H9 (cell line): ENCODE results near the gene DENND4B. TPM values are rescaled to one million over a fixed set of nuclear protein-coding genes. Genes with fewer than 3 reads are reported as not detected.
"Not testable (repeated sequence)": the region's sequence is repeated elsewhere in the genome, so short reads cannot be mapped to it uniquely, and the experiment has no call there.

Experiments
- DNase-seq: peaks from one replicate; pipeline ENCODE4 v3.0.0-alpha.2; 2017
- H2AFZ ChIP-seq: one replicate; pipeline ENCODE4 v1.6.1; 2013; ENCODE audit warnings: mild to moderate bottlenecking, low read length, control low read depth, moderate library complexity
- H2AK5ac ChIP-seq: 2 replicates; pipeline ENCODE4 v1.6.1; 2013; ENCODE audit warnings: low read length, control low read depth, mixed read lengths; ENCODE audit not compliant: insufficient read length
- H2BK120ac ChIP-seq: one replicate; pipeline ENCODE4 v1.6.1; 2013; ENCODE audit warnings: low read depth, mild to moderate bottlenecking, low read length, control low read depth, inconsistent platforms; ENCODE audit not compliant: poor library complexity, severe bottlenecking
- H2BK12ac ChIP-seq: 2 replicates; pipeline ENCODE4 v1.6.1; 2013; ENCODE audit warnings: low read length, control low read depth, mixed read lengths, low read depth; ENCODE audit not compliant: insufficient read length
- H2BK15ac ChIP-seq: 2 replicates; pipeline ENCODE4 v1.6.1; 2013; ENCODE audit warnings: low read depth, low read length, control low read depth
- H2BK20ac ChIP-seq: one replicate; pipeline ENCODE4 v1.6.1; 2013; ENCODE audit warnings: low read depth, mild to moderate bottlenecking, low read length, control low read depth, inconsistent platforms; ENCODE audit not compliant: poor library complexity, severe bottlenecking
- H2BK5ac ChIP-seq: 2 replicates; pipeline ENCODE4 v1.6.1; 2013; ENCODE audit warnings: low read length, control low read depth, mixed read lengths; ENCODE audit not compliant: insufficient read length
- H3K14ac ChIP-seq: 2 replicates; pipeline ENCODE4 v1.6.1; 2013; ENCODE audit warnings: low read length, control low read depth; ENCODE audit not compliant: insufficient read depth
- H3K18ac ChIP-seq: 2 replicates; pipeline ENCODE4 v1.6.1; 2013; ENCODE audit warnings: low read depth, mild to moderate bottlenecking, mixed read lengths, low read length, control low read depth; ENCODE audit not compliant: insufficient read length
- H3K23ac ChIP-seq: 2 replicates; pipeline ENCODE4 v1.6.1; 2013; ENCODE audit warnings: low read length, control low read depth, mixed read lengths, low read depth; ENCODE audit not compliant: insufficient read length
- H3K23me2 ChIP-seq: 2 replicates; pipeline ENCODE4 v1.6.1; 2013; ENCODE audit warnings: low read depth, mild to moderate bottlenecking, mixed read lengths, low read length, control low read depth; ENCODE audit not compliant: insufficient read length, poor library complexity, severe bottlenecking
- H3K27ac ChIP-seq: 2 replicates; pipeline ENCODE4 v1.5.1; 2013; ENCODE audit warnings: low read length, control low read depth, mixed read lengths, low read depth; ENCODE audit not compliant: insufficient read length
- H3K27me3 ChIP-seq: 2 replicates; pipeline ENCODE4 v1.6.1; 2013; ENCODE audit warnings: low read length, control low read depth, inconsistent platforms; ENCODE audit not compliant: insufficient read depth
- H3K4ac ChIP-seq: 2 replicates; pipeline ENCODE4 v1.6.1; 2013; ENCODE audit warnings: low read depth, mild to moderate bottlenecking, control low read depth, inconsistent platforms, low read length, moderate library complexity
- H3K4me1 ChIP-seq: 2 replicates; pipeline ENCODE4 v1.6.1; 2013; ENCODE audit warnings: low read length, control low read depth, inconsistent platforms; ENCODE audit not compliant: insufficient read depth
- H3K4me2 ChIP-seq: 2 replicates; pipeline ENCODE4 v1.6.1; 2013; ENCODE audit warnings: low read length, control low read depth, mixed read lengths; ENCODE audit not compliant: insufficient read length, insufficient read depth
- H3K56ac ChIP-seq: 2 replicates; pipeline ENCODE4 v1.6.1; 2013; ENCODE audit warnings: low read depth, mild to moderate bottlenecking, mixed read lengths, low read length, control low read depth; ENCODE audit not compliant: insufficient read length
- H3K79me1 ChIP-seq: 2 replicates; pipeline ENCODE4 v1.6.1; 2013; ENCODE audit warnings: low read depth, mild to moderate bottlenecking, moderate library complexity, low read length, control low read depth, inconsistent platforms; ENCODE audit not compliant: insufficient read depth, poor library complexity, severe bottlenecking
- H3K79me2 ChIP-seq: 2 replicates; pipeline ENCODE4 v1.6.1; 2013; ENCODE audit warnings: low read length, control low read depth, inconsistent platforms; ENCODE audit not compliant: insufficient read depth
- H3K9ac ChIP-seq: 2 replicates; pipeline ENCODE4 v1.6.1; 2013; ENCODE audit warnings: low read length, control low read depth, mixed read lengths; ENCODE audit not compliant: insufficient read length; ENCODE audit errors: extremely low read depth
- H3K9me3 ChIP-seq: one replicate; pipeline ENCODE4 v1.6.1; 2013; ENCODE audit warnings: low read depth, low read length, inconsistent platforms; ENCODE audit not compliant: control insufficient read depth
- H3T11ph ChIP-seq: one replicate; pipeline ENCODE4 v1.6.1; 2013; ENCODE audit warnings: mild to moderate bottlenecking, low read length, control low read depth, inconsistent platforms
- H4K20me1 ChIP-seq: one replicate; pipeline ENCODE4 v1.6.1; 2013; ENCODE audit not compliant: control insufficient read depth, insufficient read length, insufficient read depth
- H4K5ac ChIP-seq: 2 replicates; pipeline ENCODE4 v1.6.1; 2013; ENCODE audit warnings: low read depth, mild to moderate bottlenecking, mixed read lengths, low read length, control low read depth; ENCODE audit not compliant: insufficient read length
- H4K8ac ChIP-seq: replicated peaks from 2 replicates; pipeline ENCODE4 v1.6.1; 2013; ENCODE audit warnings: low read length, control low read depth, mixed read lengths, low read depth; ENCODE audit not compliant: insufficient read length
- H4K91ac ChIP-seq: 2 replicates; pipeline ENCODE4 v1.6.1; 2013; ENCODE audit warnings: low read depth, mild to moderate bottlenecking, moderate library complexity, mixed read lengths, low read length, control low read depth; ENCODE audit not compliant: insufficient read length
- H3K27ac Mint-ChIP-seq, 3 experiments: 2 replicates in 2 of 3; 3 replicates in 1 of 3; pipeline ENCODE4 v1.8.0; 2020 to 2021; ENCODE audit warnings: mixed read lengths in 3 of 3, mild to moderate bottlenecking in 1 of 3, moderate library complexity in 1 of 3
- H3K27me3 Mint-ChIP-seq: 2 replicates; pipeline ENCODE4 v1.8.0; 2021; ENCODE audit warnings: low read depth, mild to moderate bottlenecking, moderate library complexity, mixed read lengths
- H3K36me3 Mint-ChIP-seq, 3 experiments: 2 replicates in 2 of 3; 3 replicates in 1 of 3; pipeline ENCODE4 v1.8.0; 2020 to 2021; ENCODE audit warnings: low read depth in 3 of 3, mixed read lengths in 3 of 3; ENCODE audit not compliant: insufficient read depth in 1 of 3
- H3K4me1 Mint-ChIP-seq, 2 experiments: 2 replicates each; pipeline ENCODE4 v1.8.0; 2020; ENCODE audit warnings: mixed read lengths in 2 of 2
- H3K4me3 Mint-ChIP-seq, 2 experiments: 2 replicates in 1 of 2; 3 replicates in 1 of 2; pipeline ENCODE4 v1.8.0; 2020 to 2021; ENCODE audit warnings: mild to moderate bottlenecking in 2 of 2, mixed read lengths in 2 of 2, moderate library complexity in 1 of 2
- H3K9me3 Mint-ChIP-seq, 2 experiments: 2 replicates in 1 of 2; 3 replicates in 1 of 2; pipeline ENCODE4 v1.8.0; 2020; ENCODE audit warnings: mild to moderate bottlenecking in 2 of 2, mixed read lengths in 2 of 2, moderate library complexity in 1 of 2
- WGBS: extraction: QIAGEN DNeasy Blood & Tissue Kit; methylation state at CpG from one replicate; pipeline ENCODE4 v1.1.7; 2013; ENCODE audit warnings: missing lambda C conversion rate, low lambda C conversion rate, mixed read lengths; ENCODE audit not compliant: insufficient read length; ENCODE audit errors: extremely low coverage; 5-methylcytosine and 5-hydroxymethylcytosine counted together
- total RNA-seq: library from RNA; stranded (reverse); gene quantifications from 2 replicates; pipeline ENCODE4 v1.2.1, GENCODE V29; 2021

DENND4B gene
- total RNA-seq, 1 experiment from 2014 or later = 84.6 TPM

DNA sequence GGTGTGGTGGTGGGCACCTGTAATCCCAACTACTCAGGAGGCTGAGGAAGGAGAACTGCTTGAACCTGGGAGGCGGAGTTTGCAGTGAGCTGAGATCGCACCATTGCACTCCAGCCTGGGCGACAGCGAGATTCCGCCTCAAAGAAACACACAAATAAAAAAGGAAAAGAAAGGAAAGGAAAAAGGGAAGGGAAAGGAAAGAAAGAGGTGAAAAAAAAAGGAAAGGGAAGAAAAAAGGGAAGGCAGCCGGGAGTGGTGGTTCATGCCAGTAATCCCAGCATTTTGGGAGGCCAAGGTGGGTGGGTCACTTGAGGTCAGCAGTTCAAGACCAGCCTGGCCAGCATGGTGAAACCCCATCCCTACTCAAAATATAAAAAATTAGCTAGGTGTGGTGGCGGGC lies 55.5 kb downstream of the DENND4B start:
- DNase-seq, H2BK12ac ChIP-seq, H3K9me3 ChIP-seq, H3K23ac ChIP-seq, H2BK20ac ChIP-seq, H4K5ac ChIP-seq, H3K4me2 ChIP-seq, H3K4me1 ChIP-seq, H2AFZ ChIP-seq, H4K8ac ChIP-seq, H4K91ac ChIP-seq, H3K27me3 Mint-ChIP-seq, H2BK120ac ChIP-seq, H3K79me2 ChIP-seq, H3K79me1 ChIP-seq, H3K9ac ChIP-seq, H3K56ac ChIP-seq, H4K20me1 ChIP-seq, H3K4ac ChIP-seq, H3K14ac ChIP-seq, H3K23me2 ChIP-seq, H2BK15ac ChIP-seq, H3K27ac ChIP-seq, H3K4me1 Mint-ChIP-seq, H2BK5ac ChIP-seq, H3T11ph ChIP-seq, H3K9me3 Mint-ChIP-seq, H3K18ac ChIP-seq, H2AK5ac ChIP-seq, H3K27me3 ChIP-seq: not testable (repeated sequence)
- H3K36me3 Mint-ChIP-seq = peaks cover 3 to 32% (median 22%) of the 10 kb centered on the region in 3 experiments; a peak in 6 of 7 replicates
- no CpG with 5 or more reads among the region's 7 CpGs for WGBS
- peak overlapping the region in 1 of 2 experiments; percentile 31; a peak in 1 of 5 replicates for H3K4me3 Mint-ChIP-seq
- H3K27ac Mint-ChIP-seq = peak overlapping the region in 1 of 3 experiments; percentile 26; a peak in 1 of 7 replicates
